WTC11 (cell line): ENCODE data around the gene PEAK1. TPM values are rescaled to one million over a fixed set of nuclear protein-coding genes. Genes with fewer than 3 reads are reported as not detected.

ENCODE experiments used
- ATAC-seq: fragments of 200-7000 bp; cut with Tn5 transposase; 2 replicates; pipeline ENCODE4 v1.10.0; 2021; ENCODE audit warnings: mild to moderate bottlenecking, moderate library complexity
- CTCF ChIA-PET: fragments of 300-600 bp; sonication (Branson Sonifier 250); formaldehyde crosslinking; loops from one replicate; lab custom pipeline; 2021; ENCODE audit warnings: antibody characterized with exemption; lab: Charles Lee
- POLR2A ChIA-PET: fragments of 350-600 bp; sonication (Branson Sonifier 250); formaldehyde crosslinking; loops from one replicate; lab custom pipeline; 2021; ENCODE audit warnings: antibody characterized with exemption; lab: Charles Lee
- DNase-seq: peaks from one replicate; pipeline ENCODE4 v3.0.0; 2021; ENCODE audit warnings: low spot score
- H3K27ac Mint-ChIP-seq: 2 replicates; pipeline ENCODE4 v1.8.0; 2021; ENCODE audit warnings: mixed read lengths
- H3K27me3 Mint-ChIP-seq: 2 replicates; pipeline ENCODE4 v1.8.0; 2021; ENCODE audit warnings: low read depth, mild to moderate bottlenecking, moderate library complexity, mixed read lengths
- H3K36me3 Mint-ChIP-seq: 2 replicates; pipeline ENCODE4 v1.8.0; 2021; ENCODE audit warnings: mixed read lengths
- H3K4me1 Mint-ChIP-seq: 2 replicates; pipeline ENCODE4 v1.8.0; 2022; ENCODE audit warnings: mixed read lengths
- H3K4me3 Mint-ChIP-seq: 2 replicates; pipeline ENCODE4 v1.8.0; 2021; ENCODE audit warnings: mild to moderate bottlenecking, moderate library complexity, mixed read lengths
- H3K9me3 Mint-ChIP-seq: 2 replicates; pipeline ENCODE4 v1.8.0; 2021; ENCODE audit warnings: mixed read lengths
- CBFB ChIP-seq: sonication (generic); formaldehyde crosslinking; IDR thresholded peaks from 2 replicates; pipeline ENCODE4 v1.8.1; 2022; ENCODE audit warnings: mild to moderate bottlenecking, low read depth, missing genetic modification reagents
- CREB1 ChIP-seq: sonication (generic); formaldehyde crosslinking; IDR thresholded peaks from 2 replicates; pipeline ENCODE4 v1.8.0; 2023; ENCODE audit warnings: mild to moderate bottlenecking, missing genetic modification reagents
- ERG ChIP-seq: fragments of 250-450 bp; sonication (Bioruptor Pico); IDR thresholded peaks from 2 replicates; pipeline ENCODE4 v1.8.0; 2021; ENCODE audit warnings: mild to moderate bottlenecking
- FOXJ3 ChIP-seq: sonication (generic); formaldehyde crosslinking; IDR thresholded peaks from 2 replicates; pipeline ENCODE4 v1.9.0; 2021; ENCODE audit warnings: missing genetic modification reagents, mild to moderate bottlenecking, borderline replicate concordance
- HMGXB4 ChIP-seq: sonication (generic); formaldehyde crosslinking; IDR thresholded peaks from 2 replicates; pipeline ENCODE4 v1.8.1; 2023; ENCODE audit warnings: mild to moderate bottlenecking, moderate library complexity, missing genetic modification reagents
- IRF2 ChIP-seq: sonication (generic); formaldehyde crosslinking; IDR thresholded peaks from 2 replicates; pipeline ENCODE4 v1.8.0; 2022; ENCODE audit warnings: low read depth, missing genetic modification reagents, borderline replicate concordance
- JUN ChIP-seq: sonication (generic); formaldehyde crosslinking; IDR thresholded peaks from 2 replicates; pipeline ENCODE4 v1.8.0; 2023; ENCODE audit warnings: mild to moderate bottlenecking, missing genetic modification reagents
- KAT7 ChIP-seq: sonication (generic); formaldehyde crosslinking; IDR thresholded peaks from 2 replicates; pipeline ENCODE4 v1.8.1; 2023; ENCODE audit warnings: missing genetic modification reagents, mild to moderate bottlenecking, borderline replicate concordance
- MYBL2 ChIP-seq: sonication (generic); formaldehyde crosslinking; IDR thresholded peaks from 2 replicates; pipeline ENCODE4 v1.8.1; 2023; ENCODE audit warnings: mild to moderate bottlenecking, moderate library complexity, missing genetic modification reagents
- NR1H2 ChIP-seq: sonication (generic); formaldehyde crosslinking; IDR thresholded peaks from 2 replicates; pipeline ENCODE4 v1.9.0; 2021; ENCODE audit warnings: mild to moderate bottlenecking, moderate library complexity, missing genetic modification reagents
- RELA ChIP-seq: sonication (generic); formaldehyde crosslinking; IDR thresholded peaks from 2 replicates; pipeline ENCODE4 v1.8.1; 2022; ENCODE audit warnings: missing genetic modification reagents, mild to moderate bottlenecking, borderline replicate concordance
- RORB ChIP-seq: fragments of 250-450 bp; sonication (Bioruptor Pico); IDR thresholded peaks from 2 replicates; pipeline ENCODE4 v1.9.0; 2021; ENCODE audit warnings: mild to moderate bottlenecking
- SP1 ChIP-seq: sonication (generic); formaldehyde crosslinking; conservative IDR thresholded peaks from 2 replicates; pipeline ENCODE4 v1.8.1; 2022; ENCODE audit warnings: missing genetic modification reagents
- ZNF138 ChIP-seq: sonication (generic); formaldehyde crosslinking; conservative IDR thresholded peaks from 2 replicates; pipeline ENCODE4 v1.8.1; 2022; ENCODE audit warnings: mild to moderate bottlenecking, moderate library complexity, missing genetic modification reagents
- ZSCAN18 ChIP-seq: fragments of 250-450 bp; sonication (Bioruptor Pico); IDR thresholded peaks from 2 replicates; pipeline ENCODE4 v2.1.2; 2022; ENCODE audit warnings: mild to moderate bottlenecking, moderate library complexity
- total RNA-seq: library from RNA; stranded (reverse); gene quantifications from 3 replicates; pipeline ENCODE4 v1.2.3, GENCODE V29; 2021
- TF ChIP-seq, protein P1 (sequence below): sonication (generic); formaldehyde crosslinking; conservative IDR thresholded peaks from 2 replicates; pipeline ENCODE4 v1.8.1; 2022; ENCODE audit warnings: mild to moderate bottlenecking, missing genetic modification reagents
- TF ChIP-seq, protein P2 (sequence below): sonication (generic); formaldehyde crosslinking; IDR thresholded peaks from 2 replicates; pipeline ENCODE4 v1.8.1; 2022; ENCODE audit warnings: mild to moderate bottlenecking, missing genetic modification reagents, moderate library complexity, borderline replicate concordance
- TF ChIP-seq, protein P3 (sequence below): sonication (generic); formaldehyde crosslinking; conservative IDR thresholded peaks from 2 replicates; pipeline ENCODE4 v1.8.1; 2023; ENCODE audit warnings: mild to moderate bottlenecking, low read depth, missing genetic modification reagents, moderate library complexity

The PEAK1 gene
- total RNA-seq, 1 experiment from 2014 or later: 49.0 TPM

DNA sequence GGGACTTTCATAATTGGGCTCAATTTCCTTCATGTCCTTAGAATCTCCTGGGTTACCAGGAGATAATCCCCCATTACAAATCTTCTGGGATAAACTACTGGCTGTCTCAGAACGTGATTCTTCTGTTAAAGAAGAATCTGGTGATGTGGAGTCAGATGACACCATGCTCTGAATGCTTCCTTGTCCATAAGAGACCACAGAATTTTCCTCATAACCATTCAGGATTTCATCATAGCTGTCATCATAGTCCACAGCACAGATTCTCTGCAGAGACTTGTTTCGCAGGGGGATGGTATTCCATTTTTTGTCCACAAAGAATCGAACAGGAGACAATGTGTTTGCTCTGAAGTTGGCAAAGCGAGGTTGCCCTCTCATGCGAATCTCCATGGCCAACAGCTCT lies 239.1 kb downstream of the PEAK1 start:
- ATAC-seq: no peak
- TF ChIP-seq RORB (CRISPR knock-in tag) (no peak), ERG (no peak), JUN (CRISPR knock-in tag) (no peak)
- H3K36me3 Mint-ChIP-seq: peaks cover 10% of the 10 kb centered on the region
- no peaks in the 10 kb centered on the region for H3K27me3 Mint-ChIP-seq
- H3K27ac Mint-ChIP-seq: no peak overlapping the region
- H3K9me3 Mint-ChIP-seq: no peaks in the 10 kb centered on the region
- H3K4me1 Mint-ChIP-seq: no peaks in the 10 kb centered on the region
- DNase-seq: no peak
- CTCF ChIA-PET: interaction anchor here (1.5 kb wide), 1 partner anchor 316 kb away, joined by 3 read pairs; no protein-coding TSS in a partner anchor
- POLR2A ChIA-PET: no interaction called here
- no peak overlapping the region for H3K4me3 Mint-ChIP-seq

GRCh38 chr15:77180270-77180669 lies 239.6 kb downstream of the PEAK1 start:
- DNase-seq (no peak), ATAC-seq (no peak)
- Mint-ChIP-seq H3K4me3 (no peak overlapping the region), H3K9me3 (no peaks in the 10 kb centered on the region), H3K27me3 (no peaks in the 10 kb centered on the region), H3K27ac (no peak overlapping the region), H3K4me1 (no peaks in the 10 kb centered on the region), H3K36me3 (peaks cover 10% of the 10 kb centered on the region)
- CTCF ChIA-PET: interaction anchor here (1.2 to 1.5 kb wide), 2 partner anchors 317 to 363 kb away, joined by 3 to 4 read pairs; no protein-coding TSS in a partner anchor
- POLR2A ChIA-PET: no interaction called here
- TF ChIP-seq HMGXB4 (CRISPR knock-in tag) (no peak), ERG (no peak)
- TF ChIP-seq, protein P1, sequence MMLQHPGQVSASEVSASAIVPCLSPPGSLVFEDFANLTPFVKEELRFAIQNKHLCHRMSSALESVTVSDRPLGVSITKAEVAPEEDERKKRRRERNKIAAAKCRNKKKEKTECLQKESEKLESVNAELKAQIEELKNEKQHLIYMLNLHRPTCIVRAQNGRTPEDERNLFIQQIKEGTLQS: no peak

DNA sequence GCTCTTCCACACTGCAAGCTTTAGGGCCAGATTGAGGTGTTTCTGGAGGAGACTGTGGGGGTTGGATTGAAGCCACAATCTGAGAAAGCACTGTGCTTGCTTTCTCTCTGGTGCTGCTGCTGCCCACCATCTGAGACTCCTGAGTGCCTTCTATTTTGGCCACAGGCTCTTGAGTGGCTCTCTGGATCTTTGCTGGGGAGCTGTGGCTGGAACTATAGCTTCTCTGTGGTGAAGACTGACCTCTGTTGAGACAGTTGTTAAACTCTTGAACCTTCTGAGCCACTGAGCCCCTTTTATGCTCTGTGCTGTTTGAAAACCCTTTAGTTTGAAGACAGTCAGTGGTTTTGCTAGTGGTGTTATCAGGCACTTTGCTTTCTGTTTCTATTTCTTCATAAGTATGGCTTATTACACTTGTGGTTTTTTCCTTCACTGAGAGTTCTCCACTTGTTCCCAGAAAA lies 240.3 kb downstream of the PEAK1 start:
- no peak for DNase-seq
- CTCF ChIA-PET: interaction anchor here (0.6 to 1.5 kb wide), 6 partner anchors 38 to 364 kb away, joined by 3 to 7 read pairs (median 3); no protein-coding TSS in a partner anchor
- no peaks in the 10 kb centered on the region for H3K4me1 Mint-ChIP-seq
- H3K27ac Mint-ChIP-seq: no peak overlapping the region; the same call in 1 of the 2 replicates
- no peak for ATAC-seq
- POLR2A ChIA-PET: no interaction called here
- no peaks in the 10 kb centered on the region for H3K27me3 Mint-ChIP-seq
- no peak overlapping the region for H3K4me3 Mint-ChIP-seq
- H3K36me3 Mint-ChIP-seq: peaks cover 10% of the 10 kb centered on the region
- TF ChIP-seq CREB1 (CRISPR knock-in tag) (no peak), MYBL2 (CRISPR knock-in tag) (no peak), ZNF138 (CRISPR knock-in tag) (no peak)
- TF ChIP-seq, protein P2, sequence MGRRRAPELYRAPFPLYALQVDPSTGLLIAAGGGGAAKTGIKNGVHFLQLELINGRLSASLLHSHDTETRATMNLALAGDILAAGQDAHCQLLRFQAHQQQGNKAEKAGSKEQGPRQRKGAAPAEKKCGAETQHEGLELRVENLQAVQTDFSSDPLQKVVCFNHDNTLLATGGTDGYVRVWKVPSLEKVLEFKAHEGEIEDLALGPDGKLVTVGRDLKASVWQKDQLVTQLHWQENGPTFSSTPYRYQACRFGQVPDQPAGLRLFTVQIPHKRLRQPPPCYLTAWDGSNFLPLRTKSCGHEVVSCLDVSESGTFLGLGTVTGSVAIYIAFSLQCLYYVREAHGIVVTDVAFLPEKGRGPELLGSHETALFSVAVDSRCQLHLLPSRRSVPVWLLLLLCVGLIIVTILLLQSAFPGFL (CRISPR knock-in tag): no peak
- H3K9me3 Mint-ChIP-seq: no peaks in the 10 kb centered on the region

- no peak overlapping the region for H3K4me3 Mint-ChIP-seq
- ChIA-PET POLR2A (no interaction called here), CTCF (interaction anchor here (1.2 to 1.3 kb wide), 2 partner anchors 59 to 71 kb away, joined by 3 to 7 read pairs; no protein-coding TSS in a partner anchor)
- no peak overlapping the region for H3K27ac Mint-ChIP-seq
- H3K4me1 Mint-ChIP-seq: no peaks in the 10 kb centered on the region
- ATAC-seq (no peak), DNase-seq (no peak)
- no peaks in the 10 kb centered on the region for H3K27me3 Mint-ChIP-seq
- peaks cover 10% of the 10 kb centered on the region for H3K36me3 Mint-ChIP-seq
- H3K9me3 Mint-ChIP-seq: no peaks in the 10 kb centered on the region
- TF ChIP-seq, protein P1: no peak
- no peak for TF ChIP-seq CREB1 (CRISPR knock-in tag)
- no peak for TF ChIP-seq ZSCAN18 (CRISPR knock-in tag)
- TF ChIP-seq FOXJ3 (CRISPR knock-in tag): no peak
- TF ChIP-seq, protein P3, sequence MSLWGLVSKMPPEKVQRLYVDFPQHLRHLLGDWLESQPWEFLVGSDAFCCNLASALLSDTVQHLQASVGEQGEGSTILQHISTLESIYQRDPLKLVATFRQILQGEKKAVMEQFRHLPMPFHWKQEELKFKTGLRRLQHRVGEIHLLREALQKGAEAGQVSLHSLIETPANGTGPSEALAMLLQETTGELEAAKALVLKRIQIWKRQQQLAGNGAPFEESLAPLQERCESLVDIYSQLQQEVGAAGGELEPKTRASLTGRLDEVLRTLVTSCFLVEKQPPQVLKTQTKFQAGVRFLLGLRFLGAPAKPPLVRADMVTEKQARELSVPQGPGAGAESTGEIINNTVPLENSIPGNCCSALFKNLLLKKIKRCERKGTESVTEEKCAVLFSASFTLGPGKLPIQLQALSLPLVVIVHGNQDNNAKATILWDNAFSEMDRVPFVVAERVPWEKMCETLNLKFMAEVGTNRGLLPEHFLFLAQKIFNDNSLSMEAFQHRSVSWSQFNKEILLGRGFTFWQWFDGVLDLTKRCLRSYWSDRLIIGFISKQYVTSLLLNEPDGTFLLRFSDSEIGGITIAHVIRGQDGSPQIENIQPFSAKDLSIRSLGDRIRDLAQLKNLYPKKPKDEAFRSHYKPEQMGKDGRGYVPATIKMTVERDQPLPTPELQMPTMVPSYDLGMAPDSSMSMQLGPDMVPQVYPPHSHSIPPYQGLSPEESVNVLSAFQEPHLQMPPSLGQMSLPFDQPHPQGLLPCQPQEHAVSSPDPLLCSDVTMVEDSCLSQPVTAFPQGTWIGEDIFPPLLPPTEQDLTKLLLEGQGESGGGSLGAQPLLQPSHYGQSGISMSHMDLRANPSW (CRISPR knock-in tag): no peak
- TF ChIP-seq KAT7 (CRISPR knock-in tag): no peak
- no peak for TF ChIP-seq CBFB (CRISPR knock-in tag)
- no peak for TF ChIP-seq RELA
- TF ChIP-seq IRF2 (CRISPR knock-in tag): no peak
- TF ChIP-seq SP1 (CRISPR knock-in tag): no peak
- no peak for TF ChIP-seq NR1H2 (CRISPR knock-in tag)
Measured at GRCh38 chr15:77178411-77178810, 241.5 kb downstream of the PEAK1 start.
